HG03175 (cell line): ENCODE measurements around the gene SMAD7.

Source experiments
- ATAC-seq: cut with Tn5 transposase; IDR thresholded peaks from one replicate; pipeline ENCODE4 v1.9.1; 2021; ENCODE audit warnings: mild to moderate bottlenecking, moderate library complexity; ENCODE audit not compliant: unreplicated experiment

SMAD7 gene

GRCh38 chr18:48947560-48947959 lies 3.2 kb downstream of the SMAD7 start:
- no peak for ATAC-seq

- no peak for ATAC-seq
These were observed 3.7 kb downstream of the SMAD7 start for GRCh38 chr18:48947092-48947491.

- ATAC-seq = no peak
These were observed 4.4 kb downstream of the SMAD7 start for GRCh38 chr18:48946329-48946835.

GRCh38 chr18:48945953-48946217 lies 4.9 kb downstream of the SMAD7 start:
- ATAC-seq = no peak

- ATAC-seq = no peak
These were observed 6.1 kb downstream of the SMAD7 start for GRCh38 chr18:48944634-48945033.

- ATAC-seq = no peak
These were observed 6.8 kb downstream of the SMAD7 start for GRCh38 chr18:48943736-48944527.

GRCh38 chr18:48943333-48943732 lies 7.4 kb downstream of the SMAD7 start:
- ATAC-seq = no peak

- no peak for ATAC-seq
These were observed 8.1 kb downstream of the SMAD7 start for GRCh38 chr18:48942554-48943261.

GRCh38 chr18:48942086-48942485 lies 8.7 kb downstream of the SMAD7 start:
- ATAC-seq = no peak

- ATAC-seq = no peak
These were observed 9.1 kb downstream of the SMAD7 start for GRCh38 chr18:48941672-48942071.

GRCh38 chr18:48940854-48941611 lies 9.7 kb downstream of the SMAD7 start:
- peak; percentile 59 for ATAC-seq

GRCh38 chr18:48939205-48940097 lies 11.3 kb downstream of the SMAD7 start:
- no peak for ATAC-seq

- no peak for ATAC-seq
These were observed 11.9 kb downstream of the SMAD7 start for GRCh38 chr18:48938827-48939204.

- ATAC-seq = no peak
These were observed 12.7 kb downstream of the SMAD7 start for GRCh38 chr18:48937869-48938750.

GRCh38 chr18:48935433-48935774 lies 15.4 kb downstream of the SMAD7 start:
- ATAC-seq = no peak

GRCh38 chr18:48934723-48935432 lies 15.9 kb downstream of the SMAD7 start:
- peak; percentile 61 for ATAC-seq

GRCh38 chr18:48934415-48934722 lies 16.4 kb downstream of the SMAD7 start:
- no peak for ATAC-seq

GRCh38 chr18:48933578-48934414 lies 17.0 kb downstream of the SMAD7 start:
- ATAC-seq = no peak
